GM18526 (cell line): ENCODE results near the gene SMOC1.

Experiments used
- POLR2A ChIP-seq: IDR thresholded peaks from 3 replicates; pipeline ENCODE4 v1.6.1; 2011; ENCODE audit not compliant: insufficient read length; ENCODE audit errors: extremely low read depth

SMOC1 gene

GRCh38 chr14:70073924-70074566 is 194.8 kb downstream of the SMOC1 start:
- TF ChIP-seq POLR2A = no peak

GRCh38 chr14:70077005-70077404 is 197.8 kb downstream of the SMOC1 start:
- no peak for TF ChIP-seq POLR2A

GRCh38 chr14:70077720-70078119 is 198.5 kb downstream of the SMOC1 start:
- no peak for TF ChIP-seq POLR2A

GRCh38 chr14:70078329-70078728 is 199.1 kb downstream of the SMOC1 start:
- no peak for TF ChIP-seq POLR2A

- no peak for TF ChIP-seq POLR2A
Measured at GRCh38 chr14:70080076-70080475, 200.9 kb downstream of the SMOC1 start.
